H9 (cell line): ENCODE data around the gene ARHGAP25. TPM values are rescaled to one million over a fixed set of nuclear protein-coding genes. Genes with fewer than 3 reads are reported as not detected.

Source experiments
- DNase-seq: peaks from one replicate; pipeline ENCODE4 v3.0.0-alpha.2; 2017
- H2AFZ ChIP-seq: one replicate; pipeline ENCODE4 v1.6.1; 2013; ENCODE audit warnings: mild to moderate bottlenecking, low read length, control low read depth, moderate library complexity
- H2AK5ac ChIP-seq: 2 replicates; pipeline ENCODE4 v1.6.1; 2013; ENCODE audit warnings: low read length, control low read depth, mixed read lengths; ENCODE audit not compliant: insufficient read length
- H2BK120ac ChIP-seq: one replicate; pipeline ENCODE4 v1.6.1; 2013; ENCODE audit warnings: low read depth, mild to moderate bottlenecking, low read length, control low read depth, inconsistent platforms; ENCODE audit not compliant: poor library complexity, severe bottlenecking
- H2BK12ac ChIP-seq: 2 replicates; pipeline ENCODE4 v1.6.1; 2013; ENCODE audit warnings: low read length, control low read depth, mixed read lengths, low read depth; ENCODE audit not compliant: insufficient read length
- H2BK15ac ChIP-seq: 2 replicates; pipeline ENCODE4 v1.6.1; 2013; ENCODE audit warnings: low read depth, low read length, control low read depth
- H2BK20ac ChIP-seq: one replicate; pipeline ENCODE4 v1.6.1; 2013; ENCODE audit warnings: low read depth, mild to moderate bottlenecking, low read length, control low read depth, inconsistent platforms; ENCODE audit not compliant: poor library complexity, severe bottlenecking
- H2BK5ac ChIP-seq: 2 replicates; pipeline ENCODE4 v1.6.1; 2013; ENCODE audit warnings: low read length, control low read depth, mixed read lengths; ENCODE audit not compliant: insufficient read length
- H3K14ac ChIP-seq: 2 replicates; pipeline ENCODE4 v1.6.1; 2013; ENCODE audit warnings: low read length, control low read depth; ENCODE audit not compliant: insufficient read depth
- H3K18ac ChIP-seq: 2 replicates; pipeline ENCODE4 v1.6.1; 2013; ENCODE audit warnings: low read depth, mild to moderate bottlenecking, mixed read lengths, low read length, control low read depth; ENCODE audit not compliant: insufficient read length
- H3K23ac ChIP-seq: 2 replicates; pipeline ENCODE4 v1.6.1; 2013; ENCODE audit warnings: low read length, control low read depth, mixed read lengths, low read depth; ENCODE audit not compliant: insufficient read length
- H3K23me2 ChIP-seq: 2 replicates; pipeline ENCODE4 v1.6.1; 2013; ENCODE audit warnings: low read depth, mild to moderate bottlenecking, mixed read lengths, low read length, control low read depth; ENCODE audit not compliant: insufficient read length, poor library complexity, severe bottlenecking
- H3K27ac ChIP-seq: 2 replicates; pipeline ENCODE4 v1.5.1; 2013; ENCODE audit warnings: low read length, control low read depth, mixed read lengths, low read depth; ENCODE audit not compliant: insufficient read length
- H3K27me3 ChIP-seq: 2 replicates; pipeline ENCODE4 v1.6.1; 2013; ENCODE audit warnings: low read length, control low read depth, inconsistent platforms; ENCODE audit not compliant: insufficient read depth
- H3K4ac ChIP-seq: 2 replicates; pipeline ENCODE4 v1.6.1; 2013; ENCODE audit warnings: low read depth, mild to moderate bottlenecking, control low read depth, inconsistent platforms, low read length, moderate library complexity
- H3K4me1 ChIP-seq: 2 replicates; pipeline ENCODE4 v1.6.1; 2013; ENCODE audit warnings: low read length, control low read depth, inconsistent platforms; ENCODE audit not compliant: insufficient read depth
- H3K4me2 ChIP-seq: 2 replicates; pipeline ENCODE4 v1.6.1; 2013; ENCODE audit warnings: low read length, control low read depth, mixed read lengths; ENCODE audit not compliant: insufficient read length, insufficient read depth
- H3K56ac ChIP-seq: 2 replicates; pipeline ENCODE4 v1.6.1; 2013; ENCODE audit warnings: low read depth, mild to moderate bottlenecking, mixed read lengths, low read length, control low read depth; ENCODE audit not compliant: insufficient read length
- H3K79me1 ChIP-seq: 2 replicates; pipeline ENCODE4 v1.6.1; 2013; ENCODE audit warnings: low read depth, mild to moderate bottlenecking, moderate library complexity, low read length, control low read depth, inconsistent platforms; ENCODE audit not compliant: insufficient read depth, poor library complexity, severe bottlenecking
- H3K79me2 ChIP-seq: 2 replicates; pipeline ENCODE4 v1.6.1; 2013; ENCODE audit warnings: low read length, control low read depth, inconsistent platforms; ENCODE audit not compliant: insufficient read depth
- H3K9ac ChIP-seq: 2 replicates; pipeline ENCODE4 v1.6.1; 2013; ENCODE audit warnings: low read length, control low read depth, mixed read lengths; ENCODE audit not compliant: insufficient read length; ENCODE audit errors: extremely low read depth
- H3K9me3 ChIP-seq: one replicate; pipeline ENCODE4 v1.6.1; 2013; ENCODE audit warnings: low read depth, low read length, inconsistent platforms; ENCODE audit not compliant: control insufficient read depth
- H3T11ph ChIP-seq: one replicate; pipeline ENCODE4 v1.6.1; 2013; ENCODE audit warnings: mild to moderate bottlenecking, low read length, control low read depth, inconsistent platforms
- H4K20me1 ChIP-seq: one replicate; pipeline ENCODE4 v1.6.1; 2013; ENCODE audit not compliant: control insufficient read depth, insufficient read length, insufficient read depth
- H4K5ac ChIP-seq: 2 replicates; pipeline ENCODE4 v1.6.1; 2013; ENCODE audit warnings: low read depth, mild to moderate bottlenecking, mixed read lengths, low read length, control low read depth; ENCODE audit not compliant: insufficient read length
- H4K8ac ChIP-seq: replicated peaks from 2 replicates; pipeline ENCODE4 v1.6.1; 2013; ENCODE audit warnings: low read length, control low read depth, mixed read lengths, low read depth; ENCODE audit not compliant: insufficient read length
- H4K91ac ChIP-seq: 2 replicates; pipeline ENCODE4 v1.6.1; 2013; ENCODE audit warnings: low read depth, mild to moderate bottlenecking, moderate library complexity, mixed read lengths, low read length, control low read depth; ENCODE audit not compliant: insufficient read length
- H3K27ac Mint-ChIP-seq, 3 experiments: 2 replicates in 2 of 3; 3 replicates in 1 of 3; pipeline ENCODE4 v1.8.0; 2020 to 2021; ENCODE audit warnings: mixed read lengths in 3 of 3, mild to moderate bottlenecking in 1 of 3, moderate library complexity in 1 of 3
- H3K27me3 Mint-ChIP-seq: 2 replicates; pipeline ENCODE4 v1.8.0; 2021; ENCODE audit warnings: low read depth, mild to moderate bottlenecking, moderate library complexity, mixed read lengths
- H3K36me3 Mint-ChIP-seq, 3 experiments: 2 replicates in 2 of 3; 3 replicates in 1 of 3; pipeline ENCODE4 v1.8.0; 2020 to 2021; ENCODE audit warnings: low read depth in 3 of 3, mixed read lengths in 3 of 3; ENCODE audit not compliant: insufficient read depth in 1 of 3
- H3K4me1 Mint-ChIP-seq, 2 experiments: 2 replicates each; pipeline ENCODE4 v1.8.0; 2020; ENCODE audit warnings: mixed read lengths in 2 of 2
- H3K4me3 Mint-ChIP-seq, 2 experiments: 2 replicates in 1 of 2; 3 replicates in 1 of 2; pipeline ENCODE4 v1.8.0; 2020 to 2021; ENCODE audit warnings: mild to moderate bottlenecking in 2 of 2, mixed read lengths in 2 of 2, moderate library complexity in 1 of 2
- H3K9me3 Mint-ChIP-seq, 2 experiments: 2 replicates in 1 of 2; 3 replicates in 1 of 2; pipeline ENCODE4 v1.8.0; 2020; ENCODE audit warnings: mild to moderate bottlenecking in 2 of 2, mixed read lengths in 2 of 2, moderate library complexity in 1 of 2
- CTCF ChIP-seq: fragments of 200-600 bp; sonication (generic); conservative IDR thresholded peaks from 3 replicates; pipeline ENCODE4 v1.8.0; 2021; ENCODE audit warnings: antibody characterized with exemption, mild to moderate bottlenecking
- WGBS: extraction: QIAGEN DNeasy Blood & Tissue Kit; methylation state at CpG from one replicate; pipeline ENCODE4 v1.1.7; 2013; ENCODE audit warnings: missing lambda C conversion rate, low lambda C conversion rate, mixed read lengths; ENCODE audit not compliant: insufficient read length; ENCODE audit errors: extremely low coverage; 5-methylcytosine and 5-hydroxymethylcytosine counted together
- total RNA-seq: library from RNA; stranded (reverse); gene quantifications from 2 replicates; pipeline ENCODE4 v1.2.1, GENCODE V29; 2021

The ARHGAP25 gene
- total RNA-seq, 1 experiment from 2014 or later: 1.3 TPM

DNA sequence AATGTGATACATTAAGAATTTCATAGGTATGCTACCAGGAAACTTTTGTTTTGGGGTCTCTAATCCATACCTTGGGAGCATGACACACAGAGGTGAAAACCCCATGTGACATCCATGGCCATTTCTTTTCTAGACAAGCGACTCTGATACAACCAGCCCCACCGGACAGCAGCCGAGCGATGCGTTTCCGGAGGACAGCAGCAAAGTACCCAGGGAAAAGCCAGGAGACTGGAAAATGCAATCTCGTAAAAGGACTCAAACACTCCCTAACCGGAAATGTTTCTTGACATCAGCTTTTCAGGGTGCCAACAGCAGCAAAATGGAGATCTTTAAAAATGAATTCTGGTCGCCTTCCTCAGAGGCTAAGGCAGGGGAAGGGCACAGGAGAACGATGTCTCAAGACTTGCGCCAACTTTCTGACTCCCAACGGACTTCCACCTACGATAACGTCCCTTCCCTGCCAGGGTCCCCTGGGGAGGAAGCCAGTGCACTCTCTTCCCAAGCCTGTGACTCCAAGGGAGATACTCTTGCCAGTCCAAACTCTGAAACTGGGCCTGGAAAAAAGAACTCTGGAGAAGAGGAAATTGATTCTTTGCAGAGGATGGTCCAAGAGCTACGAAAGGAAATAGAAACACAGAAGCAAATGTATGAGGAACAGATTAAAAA, 87.7 kb downstream of the ARHGAP25 start:
- Histone ChIP-seq H3T11ph (no peak overlapping the region), H3K27me3 (no peaks in the 10 kb centered on the region), H3K4me1 (no peaks in the 10 kb centered on the region), H2BK20ac (no peak overlapping the region), H3K23ac (no peak overlapping the region), H2BK12ac (no peak overlapping the region), H3K4ac (no peak overlapping the region), H2AFZ (no peak overlapping the region), H2BK15ac (no peak overlapping the region), H3K56ac (no peak overlapping the region), H2BK5ac (no peak overlapping the region), H3K9me3 (no peaks in the 10 kb centered on the region), H3K79me1 (no peaks in the 10 kb centered on the region), H4K8ac (no peak overlapping the region), H4K20me1 (no peaks in the 10 kb centered on the region), H2BK120ac (no peak overlapping the region), H3K9ac (no peak overlapping the region), H3K27ac (no peak overlapping the region), H4K5ac (no peak overlapping the region), H2AK5ac (no peak overlapping the region), H3K18ac (no peak overlapping the region), H3K79me2 (no peaks in the 10 kb centered on the region), H3K4me2 (no peak overlapping the region), H3K14ac (no peak overlapping the region), H3K23me2 (no peaks in the 10 kb centered on the region), H4K91ac (no peak overlapping the region)
- no peak for DNase-seq
- peaks cover 0 to 5% (median 0%) of the 10 kb centered on the region in 3 experiments; a peak in 4 of 7 replicates for H3K36me3 Mint-ChIP-seq
- no CpG with 5 or more reads among the region's 15 CpGs for WGBS
- H3K9me3 Mint-ChIP-seq: no peaks in the 10 kb centered on the region
- TF ChIP-seq CTCF: no peak
- peaks cover 3% of the 10 kb centered on the region in 2 experiments; a peak in 2 of 4 replicates for H3K4me1 Mint-ChIP-seq
- H3K27ac Mint-ChIP-seq: 0 out of 7 replicates have a peak overlapping the region, but pooled peaks of 1 of the 3 experiments have one; percentile 24
- no peak overlapping the region for H3K4me3 Mint-ChIP-seq
- H3K27me3 Mint-ChIP-seq: no peaks in the 10 kb centered on the region
